OCI-LY3 (cell line): ENCODE data around the gene SAFB2.

Source experiments
- H2AFZ ChIP-seq: fragments of 200-600, 300-600 bp; shearing (Covaris generic); 2 replicates; pipeline ENCODE4 v1.6.0; 2014; ENCODE audit warnings: antibody characterized with exemption, low read depth, low read length
- H3K27ac ChIP-seq: fragments of 200-600, 300-600 bp; sonication (generic); 2 replicates; pipeline ENCODE4 v1.5.1; 2014; ENCODE audit warnings: mild to moderate bottlenecking, low read length, moderate library complexity, mixed read lengths
- H3K27me3 ChIP-seq: fragments of 200-600, 300-600 bp; sonication (generic); 2 replicates; pipeline ENCODE4 v1.6.1; 2014; ENCODE audit warnings: low read depth, low read length, mixed read lengths
- H3K36me3 ChIP-seq: fragments of 200-600, 300-600 bp; sonication (generic); replicated peaks from 2 replicates; pipeline ENCODE3; 2014; ENCODE audit warnings: low read depth, low read length, mixed read lengths
- H3K4me1 ChIP-seq: fragments of 300-600, 200-600 bp; sonication (generic); 2 replicates; pipeline ENCODE4 v1.6.1; 2014; ENCODE audit warnings: low read length, mixed read lengths
- H3K4me2 ChIP-seq: fragments of 200-600, 300-600 bp; sonication (generic); 2 replicates; pipeline ENCODE4 v1.6.1; 2014; ENCODE audit warnings: low read length, mixed read lengths
- H3K4me3 ChIP-seq: fragments of 300-600, 200-600 bp; sonication (generic); 2 replicates; pipeline ENCODE4 v1.5.1; 2014; ENCODE audit warnings: antibody characterized with exemption, mild to moderate bottlenecking, low read length, moderate library complexity
- H3K79me2 ChIP-seq: fragments of 300-600, 200-600 bp; shearing (Covaris generic); 2 replicates; pipeline ENCODE4 v1.6.1; 2014; ENCODE audit warnings: mild to moderate bottlenecking, low read length, mixed read lengths
- H3K9ac ChIP-seq: fragments of 300-600, 200-600 bp; shearing (Covaris generic); 2 replicates; pipeline ENCODE4 v1.6.0; 2014; ENCODE audit warnings: mild to moderate bottlenecking, low read length, moderate library complexity
- H3K9me3 ChIP-seq: fragments of 200-600, 300-600 bp; shearing (Covaris generic); 2 replicates; pipeline ENCODE4 v1.6.1; 2014; ENCODE audit warnings: low read length, mixed read lengths; ENCODE audit not compliant: insufficient read depth
- H4K20me1 ChIP-seq: fragments of 200-600, 300-600 bp; sonication (generic); 2 replicates; pipeline ENCODE4 v1.6.1; 2016; ENCODE audit warnings: low read length, mixed read lengths; ENCODE audit not compliant: insufficient read depth
- EZH2phosphoT487 ChIP-seq: fragments of 200-600 bp; shearing (Covaris generic); IDR thresholded peaks from 2 replicates; pipeline ENCODE4 v1.6.1; 2018; ENCODE audit warnings: antibody characterized with exemption, mixed run types, low read depth
- TF ChIP-seq, protein P1 (sequence below): fragments of 200-600, 300-600 bp; sonication (generic); IDR thresholded peaks from 2 replicates; pipeline ENCODE4 v1.5.1; 2014; ENCODE audit warnings: antibody characterized with exemption, low read length, low read depth

Gene SAFB2

GRCh38 chr19:5666921-5667610 is 44.5 kb upstream of the SAFB2 start:
- Histone ChIP-seq H3K9me3 (no peaks in the 10 kb centered on the region), H2AFZ (no peak overlapping the region), H3K9ac (no peak overlapping the region), H3K4me2 (no peak overlapping the region), H3K27me3 (no peaks in the 10 kb centered on the region), H3K36me3 (peaks cover 71% of the 10 kb centered on the region), H3K79me2 (peaks cover 12% of the 10 kb centered on the region; the same call in 1 of the 2 replicates), H3K4me3 (no peak overlapping the region), H3K4me1 (no peaks in the 10 kb centered on the region), H4K20me1 (peaks cover 11% of the 10 kb centered on the region; the same call in 1 of the 2 replicates), H3K27ac (no peak overlapping the region)
- TF ChIP-seq EZH2phosphoT487 = no peak
- TF ChIP-seq, protein P1, sequence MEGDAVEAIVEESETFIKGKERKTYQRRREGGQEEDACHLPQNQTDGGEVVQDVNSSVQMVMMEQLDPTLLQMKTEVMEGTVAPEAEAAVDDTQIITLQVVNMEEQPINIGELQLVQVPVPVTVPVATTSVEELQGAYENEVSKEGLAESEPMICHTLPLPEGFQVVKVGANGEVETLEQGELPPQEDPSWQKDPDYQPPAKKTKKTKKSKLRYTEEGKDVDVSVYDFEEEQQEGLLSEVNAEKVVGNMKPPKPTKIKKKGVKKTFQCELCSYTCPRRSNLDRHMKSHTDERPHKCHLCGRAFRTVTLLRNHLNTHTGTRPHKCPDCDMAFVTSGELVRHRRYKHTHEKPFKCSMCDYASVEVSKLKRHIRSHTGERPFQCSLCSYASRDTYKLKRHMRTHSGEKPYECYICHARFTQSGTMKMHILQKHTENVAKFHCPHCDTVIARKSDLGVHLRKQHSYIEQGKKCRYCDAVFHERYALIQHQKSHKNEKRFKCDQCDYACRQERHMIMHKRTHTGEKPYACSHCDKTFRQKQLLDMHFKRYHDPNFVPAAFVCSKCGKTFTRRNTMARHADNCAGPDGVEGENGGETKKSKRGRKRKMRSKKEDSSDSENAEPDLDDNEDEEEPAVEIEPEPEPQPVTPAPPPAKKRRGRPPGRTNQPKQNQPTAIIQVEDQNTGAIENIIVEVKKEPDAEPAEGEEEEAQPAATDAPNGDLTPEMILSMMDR = no peak

GRCh38 chr19:5665781-5666513 is 43.4 kb upstream of the SAFB2 start:
- H3K9me3 ChIP-seq = no peaks in the 10 kb centered on the region
- no peaks in the 10 kb centered on the region for H3K4me1 ChIP-seq
- H3K4me3 ChIP-seq = no peak overlapping the region
- H3K9ac ChIP-seq = no peak overlapping the region
- no peak for TF ChIP-seq EZH2phosphoT487
- TF ChIP-seq, protein P1 = no peak
- H3K27ac ChIP-seq = no peak overlapping the region
- H3K36me3 ChIP-seq = peaks cover 71% of the 10 kb centered on the region
- peaks cover 20% of the 10 kb centered on the region; the same call in 1 of the 2 replicates for H3K79me2 ChIP-seq
- H4K20me1 ChIP-seq = peaks cover 11% of the 10 kb centered on the region; the same call in 1 of the 2 replicates
- no peaks in the 10 kb centered on the region for H3K27me3 ChIP-seq
- no peak overlapping the region for H2AFZ ChIP-seq
- no peak overlapping the region for H3K4me2 ChIP-seq

- TF ChIP-seq, protein P1 = no peak
- no peak for TF ChIP-seq EZH2phosphoT487
- no peak overlapping the region for H3K27ac ChIP-seq
- H4K20me1 ChIP-seq = peaks cover 11% of the 10 kb centered on the region; the same call in 1 of the 2 replicates
Observed at GRCh38 chr19:5664515-5664914, 41.9 kb upstream of the SAFB2 start.

GRCh38 chr19:5663904-5664303 is 41.3 kb upstream of the SAFB2 start:
- Histone ChIP-seq H3K27me3 (no peaks in the 10 kb centered on the region), H3K4me2 (no peak overlapping the region), H3K79me2 (peaks cover 17% of the 10 kb centered on the region; the same call in 1 of the 2 replicates), H3K9ac (no peak overlapping the region), H3K36me3 (peaks cover 65% of the 10 kb centered on the region), H4K20me1 (peaks cover 11% of the 10 kb centered on the region; the same call in 1 of the 2 replicates), H2AFZ (no peak overlapping the region), H3K9me3 (no peaks in the 10 kb centered on the region), H3K4me3 (no peak overlapping the region), H3K27ac (no peak overlapping the region), H3K4me1 (no peaks in the 10 kb centered on the region)
- no peak for TF ChIP-seq EZH2phosphoT487
- TF ChIP-seq, protein P1 = no peak

More at GRCh38 chr19:5664515-5664914, 41.9 kb upstream of the SAFB2 start:
- H3K9ac ChIP-seq = no peak overlapping the region
- H3K36me3 ChIP-seq = peaks cover 71% of the 10 kb centered on the region
- peaks cover 20% of the 10 kb centered on the region; the same call in 1 of the 2 replicates for H3K79me2 ChIP-seq
- H3K27me3 ChIP-seq = no peaks in the 10 kb centered on the region
- no peaks in the 10 kb centered on the region for H3K9me3 ChIP-seq
- no peaks in the 10 kb centered on the region for H3K4me1 ChIP-seq
- no peak overlapping the region for H3K4me3 ChIP-seq
- H2AFZ ChIP-seq = no peak overlapping the region
- no peak overlapping the region for H3K4me2 ChIP-seq
